ENCODE data around the gene SUGCT. TPM values are rescaled to one million over a fixed set of nuclear protein-coding genes. Genes with fewer than 3 reads are reported as not detected.

The SUGCT gene
- total and polyA plus RNA-seq, 4 donors = 2.4 to 5.3 (median 3.3) TPM

DNA sequence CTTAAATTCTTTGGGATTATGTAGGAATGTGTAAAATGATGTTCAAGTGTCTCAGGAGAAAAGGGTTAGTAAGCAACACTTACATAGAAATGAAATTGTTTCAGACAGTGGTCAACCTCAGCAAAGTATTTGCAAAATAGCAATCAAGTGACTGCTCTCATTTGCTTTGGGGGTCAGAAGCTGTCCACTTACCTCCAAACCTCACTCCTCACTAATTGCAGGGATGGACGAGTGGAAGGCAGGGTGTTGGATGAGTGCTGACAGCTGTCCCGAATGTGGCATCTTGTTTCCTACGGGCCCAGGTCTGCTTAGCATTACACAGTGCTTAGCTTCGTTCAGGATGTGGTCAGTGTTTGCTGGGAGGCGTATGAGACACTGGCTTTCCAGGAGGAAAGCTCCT lies 437.0 kb downstream of the SUGCT start:
- H3K27ac ChIP-seq (ENCODE audit: low read depth, low read length) = no peak overlapping the region

DNA sequence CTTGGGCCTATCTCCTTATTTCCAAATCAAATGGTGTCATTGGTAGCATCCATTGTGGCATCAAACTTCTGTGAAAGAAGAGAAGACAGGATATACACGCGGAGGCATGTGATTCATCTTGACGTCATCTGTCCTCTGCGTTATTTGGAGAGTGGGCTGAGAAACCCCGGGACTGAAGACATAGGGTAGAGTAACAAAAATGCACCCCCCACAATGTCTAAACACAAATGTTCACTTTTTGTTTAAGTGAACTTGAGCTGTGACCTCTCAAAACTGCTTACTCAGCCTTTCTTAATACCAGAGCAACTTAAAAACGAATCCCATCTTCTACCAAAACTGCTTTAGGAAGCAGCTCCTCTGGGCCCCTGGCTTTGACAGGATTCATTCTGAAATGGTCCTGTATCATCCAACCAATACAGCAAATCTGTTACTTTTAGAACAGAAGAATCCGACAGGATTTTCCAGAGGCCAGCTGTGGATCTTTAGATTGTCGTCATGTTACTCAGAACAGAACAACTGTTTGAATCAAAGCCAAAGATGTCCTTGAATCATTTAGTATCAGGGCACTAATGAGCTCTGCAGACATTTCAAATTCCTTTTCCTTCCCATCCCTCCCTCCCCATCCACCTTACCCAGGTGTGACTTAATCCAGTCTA lies 438.1 kb downstream of the SUGCT start:
- Histone ChIP-seq H3K27me3 (ENCODE audit: control insufficient read depth, insufficient read depth, low read length) (no peaks in the 10 kb centered on the region), H3K4me3 (ENCODE audit: low read depth, low read length) (no peak overlapping the region), H3K27ac (ENCODE audit: low read depth, low read length) (no peak overlapping the region), H3K36me3 (ENCODE audit: control insufficient read depth, insufficient read depth, low read length) (no peaks in the 10 kb centered on the region), H3K9me3 (ENCODE audit: control insufficient read depth, insufficient read depth, low read length) (no peaks in the 10 kb centered on the region), H3K4me1 (ENCODE audit: control insufficient read depth, insufficient read depth, low read length) (no peaks in the 10 kb centered on the region)
- 63% methylated on average over 3 of the region's 8 CpGs for WGBS (ENCODE audit: insufficient coverage)
- DNase-seq (ENCODE audit: low read depth in 4 of 6, low spot score in 6 of 6) = no peak

More for the DNA sequence above, 437.0 kb downstream of the SUGCT start:
- Histone ChIP-seq H3K4me1 (ENCODE audit: control insufficient read depth, insufficient read depth, low read length) (no peaks in the 10 kb centered on the region), H3K4me3 (ENCODE audit: low read depth, low read length) (no peak overlapping the region), H3K9me3 (ENCODE audit: control insufficient read depth, insufficient read depth, low read length) (no peaks in the 10 kb centered on the region), H3K27me3 (ENCODE audit: control insufficient read depth, insufficient read depth, low read length) (no peaks in the 10 kb centered on the region), H3K36me3 (ENCODE audit: control insufficient read depth, insufficient read depth, low read length) (no peaks in the 10 kb centered on the region)
- 74% methylated on average over 5 of the region's 5 CpGs for WGBS (ENCODE audit: insufficient coverage)
- DNase-seq (ENCODE audit: low read depth in 4 of 6, low spot score in 6 of 6) = no peak

DNA sequence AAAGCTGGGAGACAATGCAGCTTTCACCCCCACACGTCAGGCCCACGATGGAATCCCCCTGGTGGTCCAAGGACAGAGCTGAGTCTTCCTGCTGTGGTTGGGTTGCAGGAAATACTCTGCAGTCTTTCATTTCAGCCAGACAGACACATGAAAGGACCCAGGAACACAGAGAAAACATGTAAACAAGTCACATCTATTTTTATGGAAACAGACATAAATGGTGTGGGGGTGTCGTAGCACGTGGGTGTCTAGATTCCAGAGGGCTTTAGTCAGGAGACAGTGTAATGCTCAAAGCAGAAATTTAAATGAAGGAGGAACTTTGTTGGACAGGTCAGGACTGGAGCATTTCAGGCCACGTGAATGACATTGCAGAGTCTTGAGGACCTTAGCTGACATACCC lies 444.6 kb downstream of the SUGCT start:
- WGBS (ENCODE audit: insufficient coverage) = 90% methylated on average over 3 of the region's 5 CpGs
- H3K9me3 ChIP-seq (ENCODE audit: control insufficient read depth, insufficient read depth, low read length) = no peaks in the 10 kb centered on the region

DNA sequence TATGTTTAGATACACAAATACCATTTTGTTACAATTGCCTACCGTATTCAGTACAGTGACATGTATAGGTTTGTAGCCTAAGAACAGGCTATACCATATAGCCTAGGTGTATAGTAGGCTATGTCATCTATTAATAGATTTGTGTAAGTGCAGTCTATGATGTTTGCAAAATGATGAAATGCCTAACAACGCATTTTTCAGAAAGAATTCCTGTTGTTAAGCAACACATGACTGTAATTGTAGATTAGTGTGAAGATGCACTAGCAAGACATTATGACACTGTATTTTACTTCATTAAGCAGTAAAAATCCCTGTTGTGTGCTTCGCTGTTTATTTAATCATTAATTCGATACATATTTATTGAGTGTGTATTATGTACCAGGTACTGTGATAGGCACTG lies 446.0 kb downstream of the SUGCT start:
- DNase-seq (ENCODE audit: low read depth in 4 of 6, low spot score in 6 of 6) = no peak
- Histone ChIP-seq H3K27ac (ENCODE audit: low read depth, low read length) (no peak overlapping the region), H3K27me3 (ENCODE audit: control insufficient read depth, insufficient read depth, low read length) (no peaks in the 10 kb centered on the region), H3K9me3 (ENCODE audit: control insufficient read depth, insufficient read depth, low read length) (no peaks in the 10 kb centered on the region), H3K36me3 (ENCODE audit: control insufficient read depth, insufficient read depth, low read length) (no peaks in the 10 kb centered on the region), H3K4me1 (ENCODE audit: control insufficient read depth, insufficient read depth, low read length) (no peaks in the 10 kb centered on the region), H3K4me3 (ENCODE audit: low read depth, low read length) (no peak overlapping the region)
- WGBS (ENCODE audit: insufficient coverage) = 100% methylated on average over 1 of the region's 4 CpGs

More for the DNA sequence above, 444.6 kb downstream of the SUGCT start:
- Histone ChIP-seq H3K36me3 (ENCODE audit: control insufficient read depth, insufficient read depth, low read length) (no peaks in the 10 kb centered on the region), H3K4me1 (ENCODE audit: control insufficient read depth, insufficient read depth, low read length) (no peaks in the 10 kb centered on the region), H3K27me3 (ENCODE audit: control insufficient read depth, insufficient read depth, low read length) (no peaks in the 10 kb centered on the region), H3K4me3 (ENCODE audit: low read depth, low read length) (no peak overlapping the region), H3K27ac (ENCODE audit: low read depth, low read length) (no peak overlapping the region)
- no peak for DNase-seq (ENCODE audit: low read depth in 4 of 6, low spot score in 6 of 6)

DNA sequence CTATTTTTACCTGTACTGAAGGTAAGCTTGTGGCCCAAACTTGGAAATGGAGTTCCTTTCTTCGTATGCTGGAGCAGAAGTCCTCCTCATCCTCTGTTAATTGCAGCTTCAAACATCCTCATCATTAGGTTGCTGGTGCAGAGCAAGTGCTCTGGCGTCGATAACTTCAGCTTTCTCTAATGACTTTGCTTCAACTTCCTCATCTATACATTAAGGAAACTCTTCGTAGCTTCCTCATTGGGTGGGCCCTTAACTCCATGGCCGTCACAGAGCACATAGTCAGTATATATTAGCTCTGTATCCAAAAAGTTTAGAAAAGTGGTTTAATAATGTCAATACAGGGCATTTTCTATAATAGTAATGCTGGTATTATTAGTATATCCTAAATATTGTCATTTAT lies 447.7 kb downstream of the SUGCT start:
- H3K4me1 ChIP-seq (ENCODE audit: control insufficient read depth, insufficient read depth, low read length) = no peaks in the 10 kb centered on the region
- H3K27ac ChIP-seq (ENCODE audit: low read depth, low read length) = no peak overlapping the region
- H3K27me3 ChIP-seq (ENCODE audit: control insufficient read depth, insufficient read depth, low read length) = no peaks in the 10 kb centered on the region
- WGBS (ENCODE audit: insufficient coverage) = 89% methylated on average over 3 of the region's 5 CpGs
- DNase-seq (ENCODE audit: low read depth in 4 of 6, low spot score in 6 of 6) = no peak
- H3K4me3 ChIP-seq (ENCODE audit: low read depth, low read length) = no peak overlapping the region
- no peaks in the 10 kb centered on the region for H3K9me3 ChIP-seq (ENCODE audit: control insufficient read depth, insufficient read depth, low read length)
- H3K36me3 ChIP-seq (ENCODE audit: control insufficient read depth, insufficient read depth, low read length) = no peaks in the 10 kb centered on the region

DNA sequence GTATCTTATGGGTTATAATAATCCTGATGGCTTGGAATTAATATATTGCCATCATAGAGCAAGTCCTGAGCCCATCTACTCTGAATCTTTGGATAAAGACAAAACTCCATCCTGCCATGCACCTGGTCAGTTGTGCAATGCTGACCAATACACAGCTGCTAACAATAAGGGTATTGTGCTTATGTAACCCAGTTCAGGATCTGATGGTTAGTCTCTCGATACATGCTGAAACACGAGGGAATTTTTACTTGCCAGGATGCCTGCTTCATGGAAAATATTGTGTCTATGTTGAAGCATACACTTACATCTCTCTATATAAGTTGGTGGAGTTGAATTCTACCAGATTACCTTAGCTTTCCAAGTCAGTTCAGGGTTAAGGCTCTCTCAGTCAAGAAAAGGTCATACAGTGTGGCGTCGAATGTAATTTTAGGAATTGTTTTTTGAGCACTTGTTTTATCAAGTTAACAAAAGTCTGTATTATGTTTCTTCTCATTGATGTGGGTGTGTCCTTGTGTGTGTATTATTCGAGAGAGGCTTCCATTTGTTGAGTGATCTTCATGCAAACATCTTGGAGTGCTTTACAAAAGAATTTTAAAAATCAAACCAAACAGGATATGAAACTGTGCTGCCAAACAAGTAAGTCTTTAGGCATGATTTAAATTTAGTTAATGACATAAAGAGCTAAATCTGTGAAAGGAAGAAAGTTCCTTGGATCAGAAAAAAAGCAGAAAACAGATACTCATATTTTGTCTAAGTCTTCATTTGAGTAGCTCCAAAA lies 449.1 kb downstream of the SUGCT start:
- H3K36me3 ChIP-seq (ENCODE audit: control insufficient read depth, insufficient read depth, low read length) = no peaks in the 10 kb centered on the region
- 80% methylated on average over 1 of the region's 5 CpGs for WGBS (ENCODE audit: insufficient coverage)
- no peaks in the 10 kb centered on the region for H3K9me3 ChIP-seq (ENCODE audit: control insufficient read depth, insufficient read depth, low read length)
- no peaks in the 10 kb centered on the region for H3K27me3 ChIP-seq (ENCODE audit: control insufficient read depth, insufficient read depth, low read length)
- no peak overlapping the region for H3K27ac ChIP-seq (ENCODE audit: low read depth, low read length)
- H3K4me3 ChIP-seq (ENCODE audit: low read depth, low read length) = no peak overlapping the region
- no peaks in the 10 kb centered on the region for H3K4me1 ChIP-seq (ENCODE audit: control insufficient read depth, insufficient read depth, low read length)
- DNase-seq (ENCODE audit: low read depth in 4 of 6, low spot score in 6 of 6) = no peak

DNA sequence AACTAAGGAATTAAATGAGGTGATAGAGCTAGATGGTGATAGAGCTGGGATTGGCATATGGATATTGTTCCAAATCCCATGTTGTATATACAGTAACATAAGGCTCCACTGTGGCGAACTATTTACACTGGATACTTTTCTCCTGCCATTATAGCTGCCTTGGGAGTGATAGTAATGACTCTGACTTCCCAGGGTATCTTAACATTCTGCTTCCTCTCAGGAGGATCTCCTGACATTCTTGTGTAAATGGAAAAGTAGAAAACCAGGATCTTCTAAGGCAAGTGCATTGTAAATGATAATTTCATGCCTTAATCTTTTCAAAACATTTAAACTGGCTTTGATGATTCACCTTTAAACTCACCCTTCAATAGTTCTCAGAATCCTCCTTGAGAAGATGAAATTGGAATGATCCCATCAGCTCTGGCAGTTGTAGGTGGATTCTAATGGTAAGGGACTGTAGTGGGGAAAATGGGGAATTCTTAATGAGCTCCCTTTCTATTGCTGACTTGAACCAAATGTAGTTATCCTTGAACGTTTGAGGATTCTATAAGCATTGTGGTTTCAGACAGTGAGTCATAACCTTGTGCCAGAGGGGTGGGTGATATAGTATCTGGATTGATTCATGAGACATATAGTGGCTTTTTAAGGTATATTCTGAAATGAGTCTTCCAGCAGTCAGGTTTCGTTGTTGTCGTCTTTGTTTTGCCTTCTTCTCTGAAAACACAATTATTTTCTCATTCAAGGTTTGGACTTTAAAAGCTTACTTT lies 450.0 kb downstream of the SUGCT start:
- H3K4me3 ChIP-seq (ENCODE audit: low read depth, low read length) = no peak overlapping the region
- H3K27me3 ChIP-seq (ENCODE audit: control insufficient read depth, insufficient read depth, low read length) = no peaks in the 10 kb centered on the region
- H3K27ac ChIP-seq (ENCODE audit: low read depth, low read length) = no peak overlapping the region
- no peak for DNase-seq (ENCODE audit: low read depth in 4 of 6, low spot score in 6 of 6)
- WGBS (ENCODE audit: insufficient coverage) = 27% methylated on average over 1 of the region's 4 CpGs
- no peaks in the 10 kb centered on the region for H3K9me3 ChIP-seq (ENCODE audit: control insufficient read depth, insufficient read depth, low read length)
- H3K36me3 ChIP-seq (ENCODE audit: control insufficient read depth, insufficient read depth, low read length) = no peaks in the 10 kb centered on the region
- no peaks in the 10 kb centered on the region for H3K4me1 ChIP-seq (ENCODE audit: control insufficient read depth, insufficient read depth, low read length)

DNA sequence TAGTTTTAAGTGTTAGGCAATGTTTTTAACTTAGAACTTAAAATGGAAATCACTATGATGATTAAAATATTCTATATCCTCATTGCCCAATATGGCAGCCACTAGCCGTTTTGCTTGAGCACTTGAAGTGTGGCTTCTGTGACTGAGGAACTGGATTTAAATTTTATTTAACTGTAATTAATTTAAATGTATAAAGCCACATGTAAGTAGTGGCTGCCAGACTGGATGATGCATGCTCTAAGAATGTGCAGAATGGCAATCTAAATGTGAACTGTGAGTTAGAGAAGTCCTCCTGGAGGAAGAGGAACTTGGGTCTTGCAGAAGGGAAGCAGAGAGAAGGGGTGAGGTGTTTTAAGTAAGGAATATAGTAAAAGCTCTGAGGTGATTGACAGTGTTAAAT lies 451.4 kb downstream of the SUGCT start:
- DNase-seq (ENCODE audit: low read depth in 4 of 6, low spot score in 6 of 6) = no peak
- no CpG with 5 or more reads among the region's 1 CpG for WGBS (ENCODE audit: insufficient coverage)
- H3K9me3 ChIP-seq (ENCODE audit: control insufficient read depth, insufficient read depth, low read length) = no peaks in the 10 kb centered on the region

DNA sequence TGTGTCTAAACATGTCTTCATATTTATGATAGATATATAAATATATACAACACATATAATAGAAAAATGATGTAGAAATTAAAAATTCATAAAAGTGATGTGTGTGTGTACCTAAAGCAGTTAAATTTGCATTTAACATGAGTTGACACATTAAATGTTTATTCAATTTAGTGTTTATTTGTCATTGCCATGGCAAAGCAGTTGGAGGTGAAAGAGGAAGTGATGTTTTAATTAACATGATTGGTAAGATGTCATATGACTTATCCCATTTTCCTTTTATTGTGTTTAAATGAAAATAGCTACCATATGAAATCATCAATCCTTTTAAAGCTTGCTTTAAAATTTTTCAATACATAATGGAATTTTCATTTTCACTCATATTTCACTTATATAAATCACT lies 452.6 kb downstream of the SUGCT start:
- H3K4me3 ChIP-seq (ENCODE audit: low read depth, low read length) = no peak overlapping the region
- no peaks in the 10 kb centered on the region for H3K27me3 ChIP-seq (ENCODE audit: control insufficient read depth, insufficient read depth, low read length)
- H3K36me3 ChIP-seq (ENCODE audit: control insufficient read depth, insufficient read depth, low read length) = no peaks in the 10 kb centered on the region
- DNase-seq (ENCODE audit: low read depth in 4 of 6, low spot score in 6 of 6) = no peak
- no peak overlapping the region for H3K27ac ChIP-seq (ENCODE audit: low read depth, low read length)
- H3K4me1 ChIP-seq (ENCODE audit: control insufficient read depth, insufficient read depth, low read length) = no peaks in the 10 kb centered on the region
- no peaks in the 10 kb centered on the region for H3K9me3 ChIP-seq (ENCODE audit: control insufficient read depth, insufficient read depth, low read length)

More for the DNA sequence above, 451.4 kb downstream of the SUGCT start:
- no peaks in the 10 kb centered on the region for H3K27me3 ChIP-seq (ENCODE audit: control insufficient read depth, insufficient read depth, low read length)
- no peak overlapping the region for H3K4me3 ChIP-seq (ENCODE audit: low read depth, low read length)
- H3K4me1 ChIP-seq (ENCODE audit: control insufficient read depth, insufficient read depth, low read length) = no peaks in the 10 kb centered on the region
- no peak overlapping the region for H3K27ac ChIP-seq (ENCODE audit: low read depth, low read length)
- H3K36me3 ChIP-seq (ENCODE audit: control insufficient read depth, insufficient read depth, low read length) = no peaks in the 10 kb centered on the region

All from spinal cord (tissue), 10 donors.